Astrocyte of the cerebellum (primary cell): ENCODE results near the gene ABHD2.

Experiments used
- DNase-seq: peaks from one replicate; pipeline ENCODE4 v3.0.0-alpha.2; 2011; ENCODE audit warnings: low read depth
- H3K4me3 ChIP-seq: 2 replicates; pipeline ENCODE4 v1.5.1; 2011; ENCODE audit warnings: mild to moderate bottlenecking, low read depth, low read length, moderate library complexity
- in situ Hi-C: cut with HindIII; loops from 2 replicates; pipeline ENCODE4 v1.10.0; 2017; ENCODE audit warnings: low sequenced_read_pairs
- TF ChIP-seq, protein P1 (sequence below): IDR thresholded peaks from 2 replicates; pipeline ENCODE4 v1.5.1; 2012; ENCODE audit warnings: low read length, low read depth, moderate library complexity, mild to moderate bottlenecking; ENCODE audit errors: missing control alignments

Gene ABHD2

DNA sequence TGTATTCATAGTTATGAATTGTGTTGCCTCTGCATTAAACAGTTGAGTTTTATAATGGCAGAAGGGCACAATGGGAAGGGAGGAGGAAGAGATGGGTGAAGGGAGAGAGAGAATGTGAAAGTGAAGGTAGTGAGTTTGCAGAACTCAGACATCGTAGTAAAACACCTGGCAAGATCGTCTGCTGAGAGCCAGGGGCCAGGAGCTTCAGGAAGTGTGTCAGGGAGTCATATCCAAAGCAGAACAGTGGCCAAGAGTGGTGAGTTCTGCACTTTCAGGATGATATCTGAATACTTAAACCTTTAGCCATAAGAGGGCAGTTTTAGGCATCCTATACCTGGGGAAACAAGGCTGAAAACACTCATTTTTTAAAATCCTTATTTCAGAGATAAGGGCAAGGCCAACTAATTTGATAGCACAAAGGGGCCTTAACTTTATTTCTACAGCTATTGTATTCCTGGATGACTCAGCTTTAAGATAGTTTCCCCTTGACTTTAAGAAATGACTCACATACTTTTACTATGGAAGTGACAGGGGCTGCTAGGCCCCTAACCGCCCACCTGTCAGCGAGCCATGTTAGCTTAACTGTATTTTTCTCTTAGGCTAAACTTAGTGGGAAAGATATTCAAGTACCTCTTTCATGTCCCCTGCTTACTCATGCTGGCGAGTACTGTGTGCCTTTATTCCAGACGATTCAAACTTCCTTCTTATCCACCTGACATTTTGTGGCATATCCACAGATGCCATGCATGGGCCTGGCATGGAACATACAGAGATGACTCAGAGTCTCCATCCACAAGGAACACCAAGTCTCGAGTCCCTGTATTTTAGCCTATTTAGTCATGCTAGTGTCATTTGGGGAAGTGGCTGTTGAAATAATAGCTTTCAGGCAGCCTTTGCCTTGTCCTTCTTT is 79.3 kb downstream of the ABHD2 start:
- in situ Hi-C loops = no loop called here
- TF ChIP-seq, protein P1, sequence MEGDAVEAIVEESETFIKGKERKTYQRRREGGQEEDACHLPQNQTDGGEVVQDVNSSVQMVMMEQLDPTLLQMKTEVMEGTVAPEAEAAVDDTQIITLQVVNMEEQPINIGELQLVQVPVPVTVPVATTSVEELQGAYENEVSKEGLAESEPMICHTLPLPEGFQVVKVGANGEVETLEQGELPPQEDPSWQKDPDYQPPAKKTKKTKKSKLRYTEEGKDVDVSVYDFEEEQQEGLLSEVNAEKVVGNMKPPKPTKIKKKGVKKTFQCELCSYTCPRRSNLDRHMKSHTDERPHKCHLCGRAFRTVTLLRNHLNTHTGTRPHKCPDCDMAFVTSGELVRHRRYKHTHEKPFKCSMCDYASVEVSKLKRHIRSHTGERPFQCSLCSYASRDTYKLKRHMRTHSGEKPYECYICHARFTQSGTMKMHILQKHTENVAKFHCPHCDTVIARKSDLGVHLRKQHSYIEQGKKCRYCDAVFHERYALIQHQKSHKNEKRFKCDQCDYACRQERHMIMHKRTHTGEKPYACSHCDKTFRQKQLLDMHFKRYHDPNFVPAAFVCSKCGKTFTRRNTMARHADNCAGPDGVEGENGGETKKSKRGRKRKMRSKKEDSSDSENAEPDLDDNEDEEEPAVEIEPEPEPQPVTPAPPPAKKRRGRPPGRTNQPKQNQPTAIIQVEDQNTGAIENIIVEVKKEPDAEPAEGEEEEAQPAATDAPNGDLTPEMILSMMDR = no peak
- DNase-seq = no peak
- no peak overlapping the region for H3K4me3 ChIP-seq

DNA sequence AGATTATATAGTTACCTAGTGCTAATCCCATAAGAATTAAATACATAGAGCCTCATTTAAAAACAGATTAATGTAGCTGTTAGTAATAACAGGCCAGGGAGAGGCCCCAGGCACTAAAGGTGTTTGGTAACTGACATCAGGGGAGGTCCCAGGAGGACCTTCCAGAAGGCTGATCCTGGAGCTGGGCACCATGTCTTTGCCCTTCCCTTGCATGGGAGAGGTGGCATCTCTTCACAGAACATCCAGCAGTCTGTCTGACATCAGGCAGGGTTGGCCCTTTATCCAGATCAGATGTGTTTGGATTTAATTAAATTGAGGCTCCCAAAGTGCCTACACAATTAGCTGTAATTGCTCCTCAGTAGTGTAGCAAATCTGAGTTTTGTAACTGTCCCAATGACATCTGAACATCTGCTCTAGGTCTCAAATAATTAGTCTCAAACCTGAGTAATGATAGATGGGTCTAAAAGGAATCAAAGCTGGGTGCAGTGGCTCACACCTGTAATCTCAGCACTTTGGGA is 80.1 kb downstream of the ABHD2 start:
- in situ Hi-C loops = no loop called here
- TF ChIP-seq, protein P1 = no peak
- no peak overlapping the region for H3K4me3 ChIP-seq
- no peak for DNase-seq

DNA sequence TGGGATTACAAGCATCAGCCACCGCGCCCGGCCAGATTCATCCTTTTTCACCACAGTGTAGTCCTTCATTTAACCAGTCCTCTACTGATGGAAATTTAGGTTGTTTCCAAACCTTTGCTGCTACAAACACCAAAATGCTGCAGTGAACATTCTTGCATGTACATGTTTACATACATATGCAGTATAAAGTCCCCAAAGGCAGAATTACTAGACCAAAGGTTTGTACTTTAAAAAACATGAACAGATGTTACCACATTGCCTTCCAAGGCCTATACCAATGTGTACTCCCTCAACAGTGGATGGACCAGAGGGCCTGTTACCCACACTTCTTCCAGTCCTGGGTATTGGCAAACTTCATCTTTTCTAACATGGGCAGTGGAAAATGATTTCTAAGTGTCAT is 82.1 kb downstream of the ABHD2 start:
- H3K4me3 ChIP-seq = no peak overlapping the region
- TF ChIP-seq, protein P1 = no peak
- in situ Hi-C loops = no loop called here
- no peak for DNase-seq

DNA sequence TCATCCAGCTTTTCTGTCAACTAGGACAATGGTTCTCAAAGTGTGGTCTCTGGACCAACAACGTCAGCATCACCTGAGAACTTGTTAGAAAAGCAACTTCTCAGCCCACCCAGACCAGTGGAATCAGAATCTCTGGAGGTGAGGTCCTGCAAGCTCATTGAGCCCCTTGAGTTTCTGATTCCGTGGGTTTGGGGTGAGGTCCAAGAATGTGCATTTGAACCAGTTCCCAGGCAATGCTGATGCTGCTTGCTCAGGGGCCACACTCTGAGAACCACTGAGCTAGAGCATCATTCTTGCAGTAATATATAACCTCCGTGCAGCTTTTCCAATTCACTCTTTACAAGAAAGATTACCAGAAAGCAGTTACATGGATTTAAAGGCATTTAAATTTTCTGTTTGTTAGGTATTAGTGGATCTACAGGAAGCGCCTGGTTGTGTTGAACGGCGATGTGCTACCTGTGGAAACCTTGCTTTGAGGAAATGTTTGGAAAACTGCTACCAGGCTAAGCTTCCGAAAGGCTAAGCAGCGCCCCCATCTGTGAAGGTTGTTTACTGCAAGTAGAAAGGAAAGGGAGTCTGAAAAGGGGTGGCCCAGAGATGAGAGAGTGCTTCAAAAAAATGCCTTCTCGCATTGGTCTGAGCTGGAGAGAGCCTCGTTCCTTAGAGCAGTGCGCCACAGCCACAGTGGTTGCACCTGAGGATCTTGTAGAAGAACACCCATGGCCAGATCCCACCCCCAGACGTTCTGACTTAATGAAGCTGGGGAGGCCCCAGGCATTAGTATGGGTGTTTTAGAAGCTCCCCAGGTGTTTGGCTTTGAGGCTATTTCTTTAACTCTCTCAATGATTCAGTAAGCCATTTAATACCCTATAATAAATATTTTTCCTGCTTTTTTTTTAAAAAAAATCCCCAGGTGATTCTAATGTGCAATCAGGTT is 83.1 kb downstream of the ABHD2 start:
- in situ Hi-C loops = no loop called here
- TF ChIP-seq, protein P1 = peak; percentile 74
- DNase-seq = no peak
- no peak overlapping the region for H3K4me3 ChIP-seq

DNA sequence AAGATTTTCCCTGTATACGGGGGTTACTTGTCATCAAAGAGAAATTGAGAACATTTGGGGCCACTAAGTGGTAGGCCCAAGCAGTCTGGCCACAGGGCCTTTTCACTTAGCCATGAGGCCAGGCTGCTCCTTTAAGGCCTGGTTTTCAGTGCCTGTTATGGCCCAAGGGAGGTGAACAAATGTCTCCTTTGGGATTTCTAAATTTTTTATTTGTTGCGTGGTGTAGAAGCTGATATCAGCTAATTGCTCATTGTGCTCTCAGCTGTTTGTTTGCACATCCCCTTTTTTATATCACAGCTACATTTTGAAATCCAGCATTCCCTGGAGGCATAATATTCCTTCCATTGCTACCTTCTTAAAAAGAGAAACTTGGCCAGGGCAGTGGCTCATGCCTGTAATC is 84.7 kb downstream of the ABHD2 start:
- in situ Hi-C loops = no loop called here
- DNase-seq = no peak
- TF ChIP-seq, protein P1 = no peak
- no peak overlapping the region for H3K4me3 ChIP-seq

DNA sequence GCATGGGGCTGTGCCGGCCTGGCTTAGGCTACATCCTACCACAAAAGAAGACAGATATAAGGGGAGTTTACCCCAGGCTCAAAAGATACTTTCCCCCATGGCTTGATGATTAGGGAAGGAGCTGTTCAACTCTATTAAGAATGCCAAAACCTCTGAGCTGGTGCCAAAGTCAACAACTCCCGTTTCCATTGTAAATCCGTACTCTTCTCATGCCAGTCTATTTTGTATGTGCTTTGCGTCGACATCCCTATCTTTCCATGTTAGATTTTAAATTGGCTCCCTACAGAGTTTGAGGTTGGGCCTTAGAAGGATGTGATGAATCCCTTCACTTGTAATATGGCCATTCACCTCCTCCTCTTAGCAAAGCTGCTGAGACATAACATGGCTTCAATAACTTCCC is 86.2 kb downstream of the ABHD2 start:
- TF ChIP-seq, protein P1 = no peak
- DNase-seq = no peak
- no peak overlapping the region for H3K4me3 ChIP-seq
- in situ Hi-C loops = no loop called here
